WTC11 (cell line): ENCODE results near the gene RDH8. TPM values are rescaled to one million over a fixed set of nuclear protein-coding genes. Genes with fewer than 3 reads are reported as not detected.

Source experiments
- ATAC-seq: fragments of 200-7000 bp; cut with Tn5 transposase; 2 replicates; pipeline ENCODE4 v1.10.0; 2021; ENCODE audit warnings: mild to moderate bottlenecking, moderate library complexity
- CTCF ChIA-PET: fragments of 300-600 bp; sonication (Branson Sonifier 250); formaldehyde crosslinking; loops from one replicate; lab custom pipeline; 2021; ENCODE audit warnings: antibody characterized with exemption; lab: Charles Lee
- POLR2A ChIA-PET: fragments of 350-600 bp; sonication (Branson Sonifier 250); formaldehyde crosslinking; loops from one replicate; lab custom pipeline; 2021; ENCODE audit warnings: antibody characterized with exemption; lab: Charles Lee
- DNase-seq: peaks from one replicate; pipeline ENCODE4 v3.0.0; 2021; ENCODE audit warnings: low spot score
- H3K27ac Mint-ChIP-seq: 2 replicates; pipeline ENCODE4 v1.8.0; 2021; ENCODE audit warnings: mixed read lengths
- H3K27me3 Mint-ChIP-seq: 2 replicates; pipeline ENCODE4 v1.8.0; 2021; ENCODE audit warnings: low read depth, mild to moderate bottlenecking, moderate library complexity, mixed read lengths
- H3K36me3 Mint-ChIP-seq: 2 replicates; pipeline ENCODE4 v1.8.0; 2021; ENCODE audit warnings: mixed read lengths
- H3K4me1 Mint-ChIP-seq: 2 replicates; pipeline ENCODE4 v1.8.0; 2022; ENCODE audit warnings: mixed read lengths
- H3K4me3 Mint-ChIP-seq: 2 replicates; pipeline ENCODE4 v1.8.0; 2021; ENCODE audit warnings: mild to moderate bottlenecking, moderate library complexity, mixed read lengths
- H3K9me3 Mint-ChIP-seq: 2 replicates; pipeline ENCODE4 v1.8.0; 2021; ENCODE audit warnings: mixed read lengths
- CREM ChIP-seq: sonication (generic); formaldehyde crosslinking; IDR thresholded peaks from 2 replicates; pipeline ENCODE4 v1.8.1; 2022; ENCODE audit warnings: mild to moderate bottlenecking, missing genetic modification reagents, moderate library complexity
- ESRRA ChIP-seq: sonication (generic); formaldehyde crosslinking; IDR thresholded peaks from 2 replicates; pipeline ENCODE4 v1.8.1; 2022; ENCODE audit warnings: mild to moderate bottlenecking, missing genetic modification reagents, borderline replicate concordance
- IRF2 ChIP-seq: sonication (generic); formaldehyde crosslinking; IDR thresholded peaks from 2 replicates; pipeline ENCODE4 v1.8.0; 2022; ENCODE audit warnings: low read depth, missing genetic modification reagents, borderline replicate concordance
- JAZF1 ChIP-seq: fragments of 250-450 bp; sonication (Bioruptor Pico); IDR thresholded peaks from 2 replicates; pipeline ENCODE4 v1.9.0; 2021; ENCODE audit warnings: moderate library complexity, mild to moderate bottlenecking, inconsistent platforms
- NR1H2 ChIP-seq: sonication (generic); formaldehyde crosslinking; IDR thresholded peaks from 2 replicates; pipeline ENCODE4 v1.9.0; 2021; ENCODE audit warnings: mild to moderate bottlenecking, moderate library complexity, missing genetic modification reagents
- SMAD3 ChIP-seq: sonication (generic); formaldehyde crosslinking; IDR thresholded peaks from 2 replicates; pipeline ENCODE4 v1.8.0; 2022; ENCODE audit warnings: missing genetic modification reagents, mild to moderate bottlenecking, borderline replicate concordance
- TCF7 ChIP-seq: sonication (generic); formaldehyde crosslinking; IDR thresholded peaks from 2 replicates; pipeline ENCODE4 v1.8.0; 2022; ENCODE audit warnings: mild to moderate bottlenecking, low read depth, missing genetic modification reagents, moderate library complexity
- TP53 ChIP-seq: sonication (generic); formaldehyde crosslinking; IDR thresholded peaks from 2 replicates; pipeline ENCODE4 v1.8.1; 2023; ENCODE audit warnings: mild to moderate bottlenecking, missing genetic modification reagents
- ZBTB21 ChIP-seq: sonication (generic); formaldehyde crosslinking; IDR thresholded peaks from 2 replicates; pipeline ENCODE4 v1.8.1; 2023; ENCODE audit warnings: mild to moderate bottlenecking, missing genetic modification reagents, borderline replicate concordance
- ZNF317 ChIP-seq: sonication (generic); formaldehyde crosslinking; IDR thresholded peaks from 2 replicates; pipeline ENCODE4 v1.8.1; 2023; ENCODE audit warnings: low read depth, mild to moderate bottlenecking, moderate library complexity, missing genetic modification reagents, borderline replicate concordance
- ZNF416 ChIP-seq: fragments of 250-450 bp; sonication (Bioruptor Pico); IDR thresholded peaks from 2 replicates; pipeline ENCODE4 v1.9.0; 2021; ENCODE audit warnings: mild to moderate bottlenecking, inconsistent platforms
- ZNF423 ChIP-seq: fragments of 250-450 bp; sonication (Bioruptor Pico); IDR thresholded peaks from 2 replicates; pipeline ENCODE4 v2.1.2; 2022; ENCODE audit warnings: mild to moderate bottlenecking, moderate library complexity
- total RNA-seq: library from RNA; stranded (reverse); gene quantifications from 3 replicates; pipeline ENCODE4 v1.2.3, GENCODE V29; 2021
- TF ChIP-seq, protein P1 (sequence below): fragments of 250-450 bp; sonication (Bioruptor Pico); IDR thresholded peaks from 2 replicates; pipeline ENCODE4 v1.9.0; 2021; ENCODE audit warnings: moderate library complexity, mild to moderate bottlenecking, inconsistent platforms, borderline replicate concordance
- TF ChIP-seq, protein P2 (sequence below): sonication (generic); formaldehyde crosslinking; IDR thresholded peaks from 2 replicates; pipeline ENCODE4 v1.8.0; 2022; ENCODE audit warnings: mild to moderate bottlenecking, missing genetic modification reagents
- TF ChIP-seq, protein P3 (sequence below): fragments of 250-450 bp; sonication (Bioruptor Pico); conservative IDR thresholded peaks from 2 replicates; pipeline ENCODE4 v1.9.0; 2021; ENCODE audit warnings: mild to moderate bottlenecking
- TF ChIP-seq, protein P4 (sequence below): fragments of 250-450 bp; sonication (Bioruptor Pico); IDR thresholded peaks from 2 replicates; pipeline ENCODE4 v1.8.0; 2021; ENCODE audit warnings: mild to moderate bottlenecking
- TF ChIP-seq, protein P5 (sequence below): sonication (generic); formaldehyde crosslinking; IDR thresholded peaks from 2 replicates; pipeline ENCODE4 v1.8.0; 2023; ENCODE audit warnings: mild to moderate bottlenecking, missing genetic modification reagents
- TF ChIP-seq, protein P6 (sequence below): sonication (generic); formaldehyde crosslinking; IDR thresholded peaks from 2 replicates; pipeline ENCODE4 v1.8.1; 2022; ENCODE audit warnings: missing genetic modification reagents, borderline replicate concordance
- TF ChIP-seq, protein P7 (sequence below): fragments of 250-450 bp; sonication (Bioruptor Pico); IDR thresholded peaks from 2 replicates; pipeline ENCODE4 v1.9.0; 2021; ENCODE audit warnings: mild to moderate bottlenecking
- TF ChIP-seq, protein P8 (sequence below): sonication (generic); formaldehyde crosslinking; IDR thresholded peaks from 2 replicates; pipeline ENCODE4 v1.8.0; 2023; ENCODE audit warnings: missing genetic modification reagents

RDH8 gene
- total RNA-seq, 1 experiment from 2014 or later = not detected

DNA sequence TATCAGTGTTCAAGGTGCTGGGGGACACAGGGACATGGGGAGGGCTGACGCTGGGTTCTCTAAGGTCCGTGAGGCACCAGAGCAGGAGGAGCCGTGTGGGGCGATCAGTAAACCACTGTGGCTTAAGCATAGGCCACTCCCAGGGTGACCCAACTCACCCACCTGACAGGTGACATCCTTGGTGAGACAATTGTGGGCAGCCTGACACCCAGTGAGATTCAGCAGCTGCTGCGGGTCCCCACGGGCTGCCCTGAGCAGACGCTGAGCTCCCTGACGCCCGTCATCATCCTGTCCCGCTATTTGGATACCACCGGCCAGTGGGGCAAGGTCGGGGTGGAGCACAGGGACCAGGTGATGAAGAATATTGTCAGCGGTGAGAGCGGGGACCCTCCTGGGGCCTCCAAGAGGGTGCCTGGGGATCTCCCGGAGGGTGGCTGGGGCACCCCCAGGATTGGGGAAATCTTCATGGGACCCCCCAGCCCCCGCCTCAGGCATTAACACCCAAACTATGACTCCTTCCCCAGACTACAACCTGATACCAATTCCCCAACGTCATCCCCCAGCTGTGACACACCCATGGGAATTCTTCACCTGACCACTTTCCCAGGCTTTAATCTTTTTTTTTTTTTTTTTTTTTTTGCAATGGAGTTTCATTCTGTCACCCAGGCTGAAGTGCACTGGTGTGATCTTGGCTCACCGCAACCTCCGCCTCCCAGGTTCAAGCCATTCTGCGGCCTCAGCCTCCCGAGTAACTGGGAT, 39.5 kb downstream of the RDH8 start:
- TF ChIP-seq, protein P1, sequence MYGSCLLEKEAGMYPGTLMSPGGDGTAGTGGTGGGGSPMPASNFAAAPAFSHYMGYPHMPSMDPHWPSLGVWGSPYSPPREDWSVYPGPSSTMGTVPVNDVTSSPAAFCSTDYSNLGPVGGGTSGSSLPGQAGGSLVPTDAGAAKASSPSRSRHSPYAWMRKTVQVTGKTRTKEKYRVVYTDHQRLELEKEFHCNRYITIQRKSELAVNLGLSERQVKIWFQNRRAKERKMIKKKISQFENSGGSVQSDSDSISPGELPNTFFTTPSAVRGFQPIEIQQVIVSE (CRISPR knock-in tag) = no peak
- no peak for TF ChIP-seq ZNF423 (CRISPR knock-in tag)
- TF ChIP-seq ESRRA (CRISPR knock-in tag) = no peak
- TF ChIP-seq, protein P2, sequence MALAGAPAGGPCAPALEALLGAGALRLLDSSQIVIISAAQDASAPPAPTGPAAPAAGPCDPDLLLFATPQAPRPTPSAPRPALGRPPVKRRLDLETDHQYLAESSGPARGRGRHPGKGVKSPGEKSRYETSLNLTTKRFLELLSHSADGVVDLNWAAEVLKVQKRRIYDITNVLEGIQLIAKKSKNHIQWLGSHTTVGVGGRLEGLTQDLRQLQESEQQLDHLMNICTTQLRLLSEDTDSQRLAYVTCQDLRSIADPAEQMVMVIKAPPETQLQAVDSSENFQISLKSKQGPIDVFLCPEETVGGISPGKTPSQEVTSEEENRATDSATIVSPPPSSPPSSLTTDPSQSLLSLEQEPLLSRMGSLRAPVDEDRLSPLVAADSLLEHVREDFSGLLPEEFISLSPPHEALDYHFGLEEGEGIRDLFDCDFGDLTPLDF = no peak
- TF ChIP-seq, protein P3, sequence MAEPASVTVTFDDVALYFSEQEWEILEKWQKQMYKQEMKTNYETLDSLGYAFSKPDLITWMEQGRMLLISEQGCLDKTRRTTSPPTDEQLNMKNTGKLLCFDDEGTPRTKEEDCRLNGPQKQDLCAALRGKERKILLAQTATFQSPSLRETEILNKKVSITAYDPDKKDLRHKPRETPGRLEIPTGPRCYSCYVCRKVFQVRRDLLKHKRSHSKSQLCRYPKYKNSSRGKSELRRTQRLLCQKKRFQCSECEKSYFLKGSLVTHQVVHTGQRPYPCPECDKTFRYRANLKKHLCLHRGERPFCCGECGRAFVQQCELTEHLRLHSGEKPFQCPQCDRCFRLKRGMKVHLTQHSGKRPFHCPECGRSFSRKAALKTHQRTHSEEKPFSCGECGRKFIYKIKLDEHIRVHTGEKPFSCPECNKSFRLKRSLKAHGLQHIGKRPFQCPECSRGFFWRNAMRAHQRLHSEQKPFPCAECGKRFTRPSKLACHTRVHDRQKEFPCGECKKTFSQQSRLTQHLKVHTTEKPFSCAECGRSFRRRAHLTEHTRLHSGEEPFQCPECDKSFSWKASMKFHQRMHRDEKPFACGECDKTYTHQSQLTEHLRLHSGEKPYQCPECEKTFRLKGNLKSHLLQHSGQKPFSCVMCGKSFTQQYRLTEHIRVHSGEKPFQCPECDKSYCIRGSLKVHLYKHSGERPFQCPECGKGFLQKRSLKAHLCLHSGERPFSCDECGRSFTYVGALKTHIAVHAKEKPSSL (CRISPR knock-in tag) = no peak
- TF ChIP-seq, protein P4, sequence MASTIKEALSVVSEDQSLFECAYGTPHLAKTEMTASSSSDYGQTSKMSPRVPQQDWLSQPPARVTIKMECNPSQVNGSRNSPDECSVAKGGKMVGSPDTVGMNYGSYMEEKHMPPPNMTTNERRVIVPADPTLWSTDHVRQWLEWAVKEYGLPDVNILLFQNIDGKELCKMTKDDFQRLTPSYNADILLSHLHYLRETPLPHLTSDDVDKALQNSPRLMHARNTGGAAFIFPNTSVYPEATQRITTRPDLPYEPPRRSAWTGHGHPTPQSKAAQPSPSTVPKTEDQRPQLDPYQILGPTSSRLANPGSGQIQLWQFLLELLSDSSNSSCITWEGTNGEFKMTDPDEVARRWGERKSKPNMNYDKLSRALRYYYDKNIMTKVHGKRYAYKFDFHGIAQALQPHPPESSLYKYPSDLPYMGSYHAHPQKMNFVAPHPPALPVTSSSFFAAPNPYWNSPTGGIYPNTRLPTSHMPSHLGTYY = no peak
- no peak for TF ChIP-seq IRF2 (CRISPR knock-in tag)
- TF ChIP-seq, protein P5, sequence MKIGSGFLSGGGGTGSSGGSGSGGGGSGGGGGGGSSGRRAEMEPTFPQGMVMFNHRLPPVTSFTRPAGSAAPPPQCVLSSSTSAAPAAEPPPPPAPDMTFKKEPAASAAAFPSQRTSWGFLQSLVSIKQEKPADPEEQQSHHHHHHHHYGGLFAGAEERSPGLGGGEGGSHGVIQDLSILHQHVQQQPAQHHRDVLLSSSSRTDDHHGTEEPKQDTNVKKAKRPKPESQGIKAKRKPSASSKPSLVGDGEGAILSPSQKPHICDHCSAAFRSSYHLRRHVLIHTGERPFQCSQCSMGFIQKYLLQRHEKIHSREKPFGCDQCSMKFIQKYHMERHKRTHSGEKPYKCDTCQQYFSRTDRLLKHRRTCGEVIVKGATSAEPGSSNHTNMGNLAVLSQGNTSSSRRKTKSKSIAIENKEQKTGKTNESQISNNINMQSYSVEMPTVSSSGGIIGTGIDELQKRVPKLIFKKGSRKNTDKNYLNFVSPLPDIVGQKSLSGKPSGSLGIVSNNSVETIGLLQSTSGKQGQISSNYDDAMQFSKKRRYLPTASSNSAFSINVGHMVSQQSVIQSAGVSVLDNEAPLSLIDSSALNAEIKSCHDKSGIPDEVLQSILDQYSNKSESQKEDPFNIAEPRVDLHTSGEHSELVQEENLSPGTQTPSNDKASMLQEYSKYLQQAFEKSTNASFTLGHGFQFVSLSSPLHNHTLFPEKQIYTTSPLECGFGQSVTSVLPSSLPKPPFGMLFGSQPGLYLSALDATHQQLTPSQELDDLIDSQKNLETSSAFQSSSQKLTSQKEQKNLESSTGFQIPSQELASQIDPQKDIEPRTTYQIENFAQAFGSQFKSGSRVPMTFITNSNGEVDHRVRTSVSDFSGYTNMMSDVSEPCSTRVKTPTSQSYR (CRISPR knock-in tag) = no peak
- TF ChIP-seq, protein P6, sequence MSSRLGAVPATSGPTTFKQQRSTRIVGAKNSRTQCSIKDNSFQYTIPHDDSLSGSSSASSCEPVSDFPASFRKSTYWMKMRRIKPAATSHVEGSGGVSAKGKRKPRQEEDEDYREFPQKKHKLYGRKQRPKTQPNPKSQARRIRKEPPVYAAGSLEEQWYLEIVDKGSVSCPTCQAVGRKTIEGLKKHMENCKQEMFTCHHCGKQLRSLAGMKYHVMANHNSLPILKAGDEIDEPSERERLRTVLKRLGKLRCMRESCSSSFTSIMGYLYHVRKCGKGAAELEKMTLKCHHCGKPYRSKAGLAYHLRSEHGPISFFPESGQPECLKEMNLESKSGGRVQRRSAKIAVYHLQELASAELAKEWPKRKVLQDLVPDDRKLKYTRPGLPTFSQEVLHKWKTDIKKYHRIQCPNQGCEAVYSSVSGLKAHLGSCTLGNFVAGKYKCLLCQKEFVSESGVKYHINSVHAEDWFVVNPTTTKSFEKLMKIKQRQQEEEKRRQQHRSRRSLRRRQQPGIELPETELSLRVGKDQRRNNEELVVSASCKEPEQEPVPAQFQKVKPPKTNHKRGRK = no peak
- TF ChIP-seq, protein P7, sequence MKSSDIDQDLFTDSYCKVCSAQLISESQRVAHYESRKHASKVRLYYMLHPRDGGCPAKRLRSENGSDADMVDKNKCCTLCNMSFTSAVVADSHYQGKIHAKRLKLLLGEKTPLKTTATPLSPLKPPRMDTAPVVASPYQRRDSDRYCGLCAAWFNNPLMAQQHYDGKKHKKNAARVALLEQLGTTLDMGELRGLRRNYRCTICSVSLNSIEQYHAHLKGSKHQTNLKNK (CRISPR knock-in tag) = no peak
- TF ChIP-seq CREM (CRISPR knock-in tag) = no peak
- TF ChIP-seq, protein P8, sequence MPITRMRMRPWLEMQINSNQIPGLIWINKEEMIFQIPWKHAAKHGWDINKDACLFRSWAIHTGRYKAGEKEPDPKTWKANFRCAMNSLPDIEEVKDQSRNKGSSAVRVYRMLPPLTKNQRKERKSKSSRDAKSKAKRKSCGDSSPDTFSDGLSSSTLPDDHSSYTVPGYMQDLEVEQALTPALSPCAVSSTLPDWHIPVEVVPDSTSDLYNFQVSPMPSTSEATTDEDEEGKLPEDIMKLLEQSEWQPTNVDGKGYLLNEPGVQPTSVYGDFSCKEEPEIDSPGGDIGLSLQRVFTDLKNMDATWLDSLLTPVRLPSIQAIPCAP = no peak
- no peak for TF ChIP-seq SMAD3 (CRISPR knock-in tag)
- no peak for TF ChIP-seq NR1H2 (CRISPR knock-in tag)
- TF ChIP-seq ZNF416 (CRISPR knock-in tag) = no peak
- no peak for TF ChIP-seq ZNF317 (CRISPR knock-in tag)
- no peak for TF ChIP-seq JAZF1
- TF ChIP-seq TP53 (CRISPR knock-in tag) = no peak
- no peak for TF ChIP-seq ZBTB21 (CRISPR knock-in tag)
- no peak for TF ChIP-seq TCF7 (CRISPR knock-in tag)
- TF ChIP-seq, all 79 proteins: peak for 0
- ChIA-PET CTCF (interaction anchor here (0.5 to 2.9 kb wide), 3 partner anchors 25 to 183 kb away, joined by 3 to 7 read pairs (median 3); partner anchors contain the start of gene P2RY11), POLR2A (no interaction called here)
- no peaks in the 10 kb centered on the region for H3K36me3 Mint-ChIP-seq
- no peak overlapping the region for H3K27ac Mint-ChIP-seq
- DNase-seq (no peak), ATAC-seq (no peak)
- H3K4me3 Mint-ChIP-seq = no peak overlapping the region
- H3K27me3 Mint-ChIP-seq = peaks cover 19% of the 10 kb centered on the region
- H3K9me3 Mint-ChIP-seq = no peaks in the 10 kb centered on the region
- H3K4me1 Mint-ChIP-seq = no peaks in the 10 kb centered on the region
